ENCODE results near the gene FBN3.

DNA sequence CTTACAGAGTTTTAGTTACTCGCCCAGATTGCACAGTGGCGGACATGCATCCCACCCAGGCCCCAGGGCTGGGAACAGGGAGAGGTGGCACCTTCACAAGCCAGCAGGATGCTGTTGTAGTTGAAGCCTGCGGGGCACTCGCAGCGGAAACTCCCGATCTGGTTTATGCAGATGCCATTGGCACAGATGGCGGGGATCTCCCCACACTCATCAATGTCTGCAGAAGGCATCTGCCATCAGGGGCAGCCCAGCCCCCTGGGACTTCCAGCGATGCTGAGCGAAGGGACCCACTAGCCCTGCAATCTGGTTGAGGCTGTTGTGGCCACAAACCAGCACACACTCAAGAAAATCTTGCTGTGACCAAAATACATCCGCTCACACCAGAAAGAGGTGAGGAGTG lies 52.2 kb downstream of the FBN3 start:
- TF ChIP-seq POLR2A (IDR thresholded peaks at IDR 0.05): no peak
- TF ChIP-seq, protein P1, sequence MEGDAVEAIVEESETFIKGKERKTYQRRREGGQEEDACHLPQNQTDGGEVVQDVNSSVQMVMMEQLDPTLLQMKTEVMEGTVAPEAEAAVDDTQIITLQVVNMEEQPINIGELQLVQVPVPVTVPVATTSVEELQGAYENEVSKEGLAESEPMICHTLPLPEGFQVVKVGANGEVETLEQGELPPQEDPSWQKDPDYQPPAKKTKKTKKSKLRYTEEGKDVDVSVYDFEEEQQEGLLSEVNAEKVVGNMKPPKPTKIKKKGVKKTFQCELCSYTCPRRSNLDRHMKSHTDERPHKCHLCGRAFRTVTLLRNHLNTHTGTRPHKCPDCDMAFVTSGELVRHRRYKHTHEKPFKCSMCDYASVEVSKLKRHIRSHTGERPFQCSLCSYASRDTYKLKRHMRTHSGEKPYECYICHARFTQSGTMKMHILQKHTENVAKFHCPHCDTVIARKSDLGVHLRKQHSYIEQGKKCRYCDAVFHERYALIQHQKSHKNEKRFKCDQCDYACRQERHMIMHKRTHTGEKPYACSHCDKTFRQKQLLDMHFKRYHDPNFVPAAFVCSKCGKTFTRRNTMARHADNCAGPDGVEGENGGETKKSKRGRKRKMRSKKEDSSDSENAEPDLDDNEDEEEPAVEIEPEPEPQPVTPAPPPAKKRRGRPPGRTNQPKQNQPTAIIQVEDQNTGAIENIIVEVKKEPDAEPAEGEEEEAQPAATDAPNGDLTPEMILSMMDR (IDR thresholded peaks at IDR 0.05): no peak
